Kasumi-1 (cell line): ENCODE results near the gene CDC14C.
"Not testable (repeated sequence)": the region's sequence is repeated elsewhere in the genome, so short reads cannot be mapped to it uniquely, and the experiment has no call there.

Source experiments
- DNase-seq, 2 experiments: peaks; one replicate each; lab custom pipeline; 2025; lab: John Stamatoyannopoulos, UW

CDC14C gene

GRCh38 chr7:48924433-48924832, at the start of gene CDC14C:
TSS of gene CDC14C (plus strand) at chr7:48924547. CDS start at chr7:48924673, 126 bp downstream.
- no peak for DNase-seq

GRCh38 chr7:48875045-48875916, 49.1 kb upstream of the CDC14C start:
- DNase-seq: no peak

- no peak for DNase-seq
Measured at GRCh38 chr7:48876087-48876486, 48.3 kb upstream of the CDC14C start.

DNA sequence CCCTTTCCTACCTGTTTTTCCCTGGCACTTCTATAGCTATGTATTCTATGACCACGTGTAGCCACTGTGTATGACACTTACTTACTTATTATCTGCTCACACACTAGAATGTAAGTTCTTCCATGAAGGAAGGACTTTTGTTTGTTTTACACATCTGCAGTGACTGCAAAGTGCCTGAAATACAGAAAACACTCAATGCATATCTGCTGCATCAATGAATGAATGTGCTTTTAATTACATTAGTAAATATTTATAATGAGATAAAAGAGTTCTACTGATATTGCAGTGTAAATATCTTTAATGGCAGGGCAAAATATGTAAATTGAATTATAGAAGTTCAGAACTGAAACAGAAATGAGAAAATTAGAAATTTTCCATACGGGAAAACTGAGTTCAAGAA, 43.5 kb upstream of the CDC14C start:
- DNase-seq: no peak

GRCh38 chr7:48887500-48887899, 36.8 kb upstream of the CDC14C start:
- no peak for DNase-seq

DNA sequence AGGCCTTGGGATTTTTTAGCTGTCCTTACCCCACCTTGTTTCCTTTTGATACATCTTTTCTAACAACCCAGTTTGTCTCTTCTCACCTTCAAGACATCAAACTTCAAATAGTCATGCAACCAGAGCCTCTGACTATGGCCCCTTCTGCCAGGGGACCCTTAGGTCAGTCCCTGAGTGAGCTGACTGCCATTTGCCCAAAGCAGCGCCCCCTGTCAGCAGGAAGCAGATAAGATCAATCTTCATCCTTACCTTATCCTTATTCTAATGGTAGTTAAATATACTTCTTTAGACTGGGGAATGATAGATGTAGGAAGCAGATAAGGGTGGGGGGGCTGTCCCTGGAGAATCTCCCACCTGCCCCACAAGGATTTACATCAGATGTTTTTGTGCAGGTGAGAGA, 29.8 kb upstream of the CDC14C start:
- DNase-seq: no peak

- DNase-seq: no peak
Measured at GRCh38 chr7:48899932-48900331, 24.4 kb upstream of the CDC14C start.

DNA sequence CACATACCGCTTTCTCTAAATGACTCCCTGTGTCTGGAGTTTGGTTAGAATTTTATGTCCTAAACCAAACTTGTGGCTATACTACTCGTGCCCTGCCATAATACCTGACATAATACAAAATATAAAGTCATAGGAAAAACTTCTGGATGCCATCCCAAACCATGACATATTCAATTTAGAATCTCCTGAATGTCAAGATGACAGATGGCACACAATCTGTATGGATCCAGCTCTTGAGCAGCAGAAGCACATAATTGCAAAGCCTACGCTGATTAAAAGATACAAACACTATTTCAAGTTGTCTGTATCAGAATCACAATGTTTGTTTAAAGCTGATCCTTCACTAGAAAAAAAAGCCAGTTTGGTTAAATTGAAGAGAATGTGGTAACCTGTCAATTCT, 22.4 kb upstream of the CDC14C start:
- no peak for DNase-seq

DNA sequence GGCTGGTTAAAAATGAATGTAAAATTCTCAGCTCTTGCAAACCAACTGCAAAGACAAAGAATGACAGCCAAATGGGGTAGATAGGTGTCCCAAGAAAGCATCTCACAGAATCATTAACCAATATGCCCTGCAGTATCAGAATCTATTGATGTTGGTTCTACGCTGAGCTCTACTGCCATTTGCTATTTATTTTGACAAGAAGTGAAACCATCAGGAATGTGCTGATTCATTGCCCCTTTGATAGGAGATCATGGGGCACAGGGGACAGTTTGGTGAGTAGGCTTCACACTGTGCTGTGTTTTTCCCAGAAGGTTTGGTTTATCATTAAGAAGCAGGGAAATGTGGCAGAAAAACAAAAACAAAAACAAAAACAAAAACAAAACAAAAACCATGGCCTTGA, 19.4 kb upstream of the CDC14C start:
- no peak for DNase-seq

DNA sequence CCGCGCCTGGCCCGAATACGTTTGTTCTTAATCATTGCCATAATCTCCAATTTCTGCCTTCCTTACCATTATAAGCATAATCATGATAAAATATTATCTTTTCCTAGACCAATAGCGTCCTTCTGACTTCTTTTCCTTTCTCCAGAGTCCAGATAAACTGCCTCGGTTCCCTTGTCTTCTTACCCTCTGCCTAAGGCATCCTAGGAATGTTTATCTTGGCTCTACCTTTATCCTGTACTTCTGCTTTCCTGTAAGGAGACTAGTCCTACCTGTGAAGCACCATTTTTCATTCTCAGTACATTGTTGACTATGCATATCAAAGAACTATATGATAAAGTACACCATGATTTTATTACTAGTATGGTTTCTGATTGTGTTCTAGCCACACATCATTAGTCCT, 18.7 kb upstream of the CDC14C start:
- not testable (repeated sequence) for DNase-seq

DNA sequence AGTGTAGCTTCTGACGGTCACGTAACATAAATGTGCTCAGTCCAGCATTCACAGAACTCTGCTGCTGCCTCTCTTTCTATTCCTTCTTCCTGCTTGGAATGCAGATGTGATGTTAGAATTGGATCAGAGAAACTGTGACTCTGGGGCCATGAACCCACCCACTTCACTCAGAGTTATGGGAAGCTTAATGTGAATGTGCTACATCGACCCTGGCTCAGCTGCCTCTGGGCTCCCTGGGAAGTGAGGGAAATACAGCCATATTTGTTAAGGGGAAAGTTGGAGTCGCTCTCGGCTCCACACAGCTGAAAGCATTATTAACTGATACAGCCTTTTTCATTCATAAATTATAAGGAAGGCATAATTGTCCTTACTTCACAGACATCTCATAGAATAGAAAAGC, 14.5 kb upstream of the CDC14C start:
- not testable (repeated sequence) for DNase-seq

- no peak for DNase-seq
Measured at GRCh38 chr7:48931481-48931880, 7.1 kb downstream of the CDC14C start.

GRCh38 chr7:48932126-48932910, 8.0 kb downstream of the CDC14C start:
- DNase-seq: no peak

DNA sequence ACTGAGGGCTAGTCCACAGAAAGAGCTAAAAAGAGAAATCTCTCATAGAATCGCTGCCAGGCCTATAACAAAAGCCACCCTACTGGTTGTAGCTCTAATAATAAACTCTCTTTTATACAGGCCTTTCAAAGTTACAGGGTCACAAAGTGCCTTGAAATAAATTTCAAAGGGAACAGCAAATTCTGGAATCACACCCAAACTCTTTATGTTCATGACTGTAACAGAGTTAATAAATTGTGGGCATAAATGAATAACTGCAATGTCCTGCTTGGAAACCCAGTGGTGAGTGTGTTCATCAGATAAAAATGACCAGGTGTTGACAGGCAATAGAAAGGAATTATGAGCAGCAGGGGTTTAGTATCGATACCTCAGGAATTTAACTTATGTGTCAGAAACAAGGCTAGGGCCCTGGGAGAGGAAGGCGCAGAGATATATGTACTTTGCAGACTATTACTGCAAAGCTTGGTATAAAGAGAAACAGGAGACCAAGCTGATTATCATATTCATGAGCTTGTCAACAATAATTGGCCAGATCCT, 9.3 kb downstream of the CDC14C start:
- DNase-seq: no peak

DNA sequence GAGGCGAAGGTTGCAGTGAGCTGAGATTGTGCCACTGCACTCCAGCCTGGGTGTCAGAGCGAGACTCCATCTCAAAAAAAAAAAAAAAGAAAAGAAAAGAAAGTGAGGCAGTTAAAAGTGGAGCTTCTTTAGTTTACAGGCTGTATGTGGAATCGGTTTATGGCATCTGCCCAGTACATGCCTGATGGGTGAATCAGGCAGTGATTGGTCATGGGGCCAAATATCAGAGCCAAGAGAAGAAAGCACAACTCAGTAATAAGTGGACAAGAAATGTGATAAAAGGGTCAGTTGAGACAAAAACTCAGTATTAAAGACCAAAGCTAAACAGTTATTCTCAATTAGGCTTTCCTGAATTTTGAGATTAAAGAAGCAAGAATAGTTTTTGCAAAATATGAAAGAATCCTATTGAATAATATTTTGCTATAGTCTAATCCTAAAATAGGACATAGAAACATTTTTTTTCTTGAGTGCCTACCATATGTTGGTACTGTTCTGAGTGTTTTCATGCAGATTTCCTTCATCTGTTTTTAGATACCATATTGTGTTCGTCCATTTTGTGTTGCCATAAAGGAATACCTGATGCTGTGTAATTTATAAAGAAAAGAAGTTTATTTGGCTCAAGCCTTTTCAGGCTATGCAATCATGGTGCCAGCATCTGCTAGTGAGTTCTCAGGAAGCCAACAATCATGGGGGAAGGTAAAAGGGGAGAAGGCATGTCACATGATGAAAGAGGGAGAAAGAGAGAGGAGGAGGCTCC, 14.4 kb downstream of the CDC14C start:
- DNase-seq: no peak

- no peak for DNase-seq
Measured at GRCh38 chr7:48943279-48943990, 19.1 kb downstream of the CDC14C start.

- DNase-seq: no peak
Measured at GRCh38 chr7:48955916-48956315, 31.6 kb downstream of the CDC14C start.

- DNase-seq: no peak
Measured at GRCh38 chr7:48959676-48960075, 35.3 kb downstream of the CDC14C start.

DNA sequence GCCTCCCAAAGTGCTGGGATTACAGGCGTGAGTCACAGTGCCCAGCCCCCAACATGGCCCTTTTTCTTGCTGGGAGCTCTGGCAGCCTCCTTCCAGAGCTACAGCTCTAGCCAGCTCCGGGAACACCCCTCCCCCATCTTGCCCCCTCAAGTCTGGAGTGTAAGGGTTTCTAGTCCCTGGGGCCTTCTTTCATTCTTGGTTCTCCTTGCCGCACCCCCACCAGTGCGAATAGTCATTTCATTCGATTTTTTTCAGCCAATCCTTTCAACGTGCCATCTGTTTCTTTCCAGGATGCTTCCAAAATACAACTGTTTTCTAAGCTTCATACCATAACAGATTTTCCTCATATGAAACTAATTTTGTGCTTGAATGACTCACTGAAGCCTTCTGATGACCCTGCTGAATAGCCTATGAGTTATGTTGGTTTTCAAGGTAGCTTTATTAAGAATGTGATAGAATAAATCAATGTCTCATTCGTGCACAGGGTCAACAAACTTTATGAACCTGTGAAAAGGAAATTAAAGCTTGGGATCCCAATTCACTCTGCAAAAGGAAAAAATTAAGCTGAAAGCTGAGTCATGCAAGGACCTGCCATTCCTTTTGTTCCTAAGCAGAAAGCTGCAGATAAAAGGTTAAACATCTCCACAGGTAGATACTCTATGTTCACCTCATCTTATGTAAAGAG, 38.6 kb downstream of the CDC14C start:
- DNase-seq: no peak

- DNase-seq: no peak
Measured at GRCh38 chr7:48964074-48964473, 39.7 kb downstream of the CDC14C start.

- no peak for DNase-seq
Measured at GRCh38 chr7:48971173-48971572, 46.8 kb downstream of the CDC14C start.
